Large intestine (tissue), 3 donors: ENCODE results near the gene POU2AF1. TPM values are rescaled to one million over a fixed set of nuclear protein-coding genes. Genes with fewer than 3 reads are reported as not detected.
"Not testable (repeated sequence)": the region's sequence is repeated elsewhere in the genome, so short reads cannot be mapped to it uniquely, and the experiment has no call there.

ENCODE experiments used
- DNase-seq, 2 donors: peaks; one replicate each; pipeline versions ENCODE4 v3.0.0 to v3.0.0-alpha.2; 2013
- H3K27ac ChIP-seq: one replicate; pipeline ENCODE4 v1.5.1; 2013; ENCODE audit warnings: low read length
- H3K27me3 ChIP-seq: 2 replicates; pipeline ENCODE4 v1.6.1; 2013; ENCODE audit warnings: low read length; ENCODE audit not compliant: control insufficient read depth, insufficient read depth
- H3K36me3 ChIP-seq: 2 replicates; pipeline ENCODE4 v1.6.1; 2013; ENCODE audit warnings: low read length; ENCODE audit not compliant: control insufficient read depth, insufficient read depth
- H3K4me1 ChIP-seq: one replicate; pipeline ENCODE4 v1.6.1; 2013; ENCODE audit warnings: low read length; ENCODE audit not compliant: control insufficient read depth, insufficient read depth
- H3K4me3 ChIP-seq: one replicate; pipeline ENCODE4 v1.5.1; 2013; ENCODE audit warnings: low read length
- H3K9me3 ChIP-seq: one replicate; pipeline ENCODE4 v1.6.1; 2013; ENCODE audit warnings: mild to moderate bottlenecking, low read depth, low read length, moderate library complexity; ENCODE audit not compliant: control insufficient read depth
- WGBS: methylation state at CpG from one replicate; pipeline ENCODE4 v1.1.5; 2013; ENCODE audit warnings: low lambda C conversion rate; ENCODE audit not compliant: insufficient coverage; 5-methylcytosine and 5-hydroxymethylcytosine counted together
- polyA plus RNA-seq: library from polyadenylated mRNA; unstranded; fragments of 120-200 nt; gene quantifications from one replicate; pipeline ENCODE4 v1.2.1, GENCODE V29; 2013

POU2AF1 gene
- polyA plus RNA-seq, 1 donor, result 1.2 TPM

GRCh38 chr11:111330234-111330893 is 48.7 kb downstream of the POU2AF1 start:
- H3K4me1 ChIP-seq, result peaks cover 19% of the 10 kb centered on the region

DNA sequence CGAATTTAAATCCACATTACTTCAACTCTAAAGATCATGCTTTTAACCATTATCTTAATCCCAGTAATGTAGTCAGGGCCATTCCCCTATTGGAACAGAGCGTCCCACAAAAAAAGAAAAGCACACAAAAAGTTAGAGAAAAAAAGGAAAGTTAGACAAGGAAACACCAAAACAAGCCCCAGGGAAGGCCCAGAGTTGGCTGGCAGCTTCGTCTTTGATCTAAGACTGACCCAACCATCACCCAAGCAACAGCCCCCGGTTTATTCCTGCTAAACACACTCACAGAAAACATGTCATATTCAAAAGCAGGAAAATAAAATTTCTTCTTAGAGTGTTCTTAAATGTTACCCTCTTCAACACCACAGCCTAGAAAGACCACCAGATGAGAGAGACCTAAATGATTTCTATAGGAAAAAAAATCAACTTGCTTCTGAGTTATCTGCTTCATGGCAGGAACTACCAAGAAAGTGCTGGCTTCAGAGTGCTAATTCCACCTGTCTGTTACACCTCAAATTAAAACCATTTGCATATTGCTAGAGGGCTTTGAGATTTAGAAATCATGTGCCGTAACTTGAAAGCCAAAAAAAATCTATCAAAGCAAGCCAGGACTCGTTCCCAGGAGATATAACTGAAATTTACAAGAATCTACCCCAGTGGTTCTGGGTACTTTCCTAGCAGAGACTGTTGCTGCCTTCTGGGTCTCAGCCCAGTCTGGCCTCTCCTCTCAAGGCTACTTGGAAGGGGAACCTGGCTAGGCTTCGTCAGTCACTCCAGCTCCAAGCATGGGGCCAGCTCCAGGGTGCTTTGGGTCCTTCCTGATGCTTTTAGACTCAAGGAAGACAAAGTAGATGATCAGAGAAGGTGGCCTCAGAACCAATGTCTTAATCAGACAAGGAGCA is 49.5 kb downstream of the POU2AF1 start:
- Histone ChIP-seq H3K4me3 (no peak overlapping the region), H3K9me3 (no peaks in the 10 kb centered on the region), H3K27ac (no peak overlapping the region), H3K4me1 (peaks cover 11% of the 10 kb centered on the region), H3K27me3 (no peaks in the 10 kb centered on the region), H3K36me3 (no peaks in the 10 kb centered on the region)
- no peak for DNase-seq
- 100% methylated on average over 2 of the region's 7 CpGs for WGBS

More at GRCh38 chr11:111330234-111330893, 48.7 kb downstream of the POU2AF1 start:
- no peaks in the 10 kb centered on the region for H3K27me3 ChIP-seq
- H3K27ac ChIP-seq, result no peak overlapping the region
- no peaks in the 10 kb centered on the region for H3K36me3 ChIP-seq
- H3K9me3 ChIP-seq, result no peaks in the 10 kb centered on the region
- no peak for DNase-seq
- no peak overlapping the region for H3K4me3 ChIP-seq
- no CpG with 5 or more reads among the region's 2 CpGs for WGBS

- WGBS, result no CpG with 5 or more reads among the region's 8 CpGs
- DNase-seq, result no peak
- no peak overlapping the region for H3K27ac ChIP-seq
- no peak overlapping the region for H3K4me3 ChIP-seq
- no peaks in the 10 kb centered on the region for H3K4me1 ChIP-seq
- no peaks in the 10 kb centered on the region for H3K9me3 ChIP-seq
- H3K36me3 ChIP-seq, result no peaks in the 10 kb centered on the region
- no peaks in the 10 kb centered on the region for H3K27me3 ChIP-seq
Observed at GRCh38 chr11:111327908-111328624, 51.0 kb downstream of the POU2AF1 start.

DNA sequence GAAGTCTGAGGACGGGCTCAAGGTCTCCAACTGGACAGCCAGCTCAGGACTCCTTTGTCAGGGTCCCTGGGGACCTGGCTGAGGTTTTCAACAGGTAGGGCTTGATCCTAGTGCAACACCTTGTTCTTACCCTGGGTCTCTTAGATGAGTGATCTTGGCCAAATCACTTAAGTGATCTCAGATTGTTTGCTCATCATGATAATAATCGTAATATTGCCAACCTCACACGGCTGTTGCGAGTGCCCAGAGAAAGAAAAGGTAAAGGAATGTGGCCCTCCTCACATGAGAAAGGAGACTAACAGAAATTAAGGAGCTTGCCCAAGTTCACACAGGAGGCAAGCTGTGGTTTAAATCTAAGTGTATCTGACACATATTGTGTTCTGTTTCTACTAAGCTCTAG is 52.3 kb downstream of the POU2AF1 start:
- WGBS, result no CpG with 5 or more reads among the region's 4 CpGs
- Histone ChIP-seq H3K4me1 (peaks cover under 1% of the 10 kb centered on the region), H3K27ac (no peak overlapping the region), H3K4me3 (no peak overlapping the region), H3K27me3 (no peaks in the 10 kb centered on the region), H3K36me3 (no peaks in the 10 kb centered on the region), H3K9me3 (no peaks in the 10 kb centered on the region)
- DNase-seq, result no peak

DNA sequence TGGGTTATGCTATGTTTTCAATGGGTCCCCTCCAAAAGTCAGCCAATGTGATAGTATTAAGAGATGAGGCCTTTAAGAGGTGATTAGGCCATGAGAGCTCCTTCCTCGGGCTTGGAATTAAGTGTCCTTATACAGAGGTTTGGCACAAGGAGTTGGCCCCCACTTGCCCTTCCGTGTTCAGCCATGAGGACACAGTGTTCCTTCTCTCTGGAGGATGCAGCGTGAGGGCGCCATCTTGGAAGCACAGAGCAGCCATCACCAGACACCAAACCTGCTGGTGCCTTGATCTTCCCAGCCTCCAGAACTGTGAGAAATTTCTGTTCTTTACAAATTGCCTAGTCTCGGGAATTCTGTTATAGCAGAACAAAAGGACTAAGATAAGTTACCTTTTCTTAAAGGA is 53.8 kb downstream of the POU2AF1 start:
- no peaks in the 10 kb centered on the region for H3K36me3 ChIP-seq
- no peak overlapping the region for H3K27ac ChIP-seq
- no peak for DNase-seq
- no peak overlapping the region for H3K4me3 ChIP-seq
- H3K27me3 ChIP-seq, result no peaks in the 10 kb centered on the region
- no peaks in the 10 kb centered on the region for H3K9me3 ChIP-seq
- WGBS, result no CpG with 5 or more reads among the region's 5 CpGs
- peaks cover 12% of the 10 kb centered on the region for H3K4me1 ChIP-seq

- 70% methylated on average over 2 of the region's 5 CpGs for WGBS
- H3K36me3 ChIP-seq, result no peaks in the 10 kb centered on the region
- no peaks in the 10 kb centered on the region for H3K9me3 ChIP-seq
- H3K4me1 ChIP-seq, result peaks cover 12% of the 10 kb centered on the region
- no peak overlapping the region for H3K4me3 ChIP-seq
- no peak for DNase-seq
- H3K27ac ChIP-seq, result no peak overlapping the region
- H3K27me3 ChIP-seq, result no peaks in the 10 kb centered on the region
Observed at GRCh38 chr11:111324277-111324720, 54.8 kb downstream of the POU2AF1 start.

DNA sequence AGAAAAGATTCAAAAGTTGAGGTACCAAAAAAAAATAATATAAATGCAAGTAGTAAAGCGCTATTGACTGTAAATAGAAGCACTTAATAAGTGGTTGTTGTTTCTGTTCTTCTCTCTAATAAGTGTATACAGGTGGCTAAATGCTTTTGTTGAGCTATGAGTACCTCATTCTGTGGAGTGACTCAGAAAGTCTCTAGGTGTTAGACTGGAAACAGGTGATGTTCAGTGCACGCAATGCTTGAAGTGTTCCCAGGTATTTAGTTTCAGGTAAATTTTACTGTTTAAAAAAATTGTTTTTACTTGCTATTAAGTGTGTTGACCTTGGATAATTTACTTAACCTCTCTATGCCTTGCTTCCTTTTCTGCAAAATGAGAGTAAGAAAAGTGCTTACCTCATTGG is 56.5 kb downstream of the POU2AF1 start:
- no peaks in the 10 kb centered on the region for H3K36me3 ChIP-seq

DNA sequence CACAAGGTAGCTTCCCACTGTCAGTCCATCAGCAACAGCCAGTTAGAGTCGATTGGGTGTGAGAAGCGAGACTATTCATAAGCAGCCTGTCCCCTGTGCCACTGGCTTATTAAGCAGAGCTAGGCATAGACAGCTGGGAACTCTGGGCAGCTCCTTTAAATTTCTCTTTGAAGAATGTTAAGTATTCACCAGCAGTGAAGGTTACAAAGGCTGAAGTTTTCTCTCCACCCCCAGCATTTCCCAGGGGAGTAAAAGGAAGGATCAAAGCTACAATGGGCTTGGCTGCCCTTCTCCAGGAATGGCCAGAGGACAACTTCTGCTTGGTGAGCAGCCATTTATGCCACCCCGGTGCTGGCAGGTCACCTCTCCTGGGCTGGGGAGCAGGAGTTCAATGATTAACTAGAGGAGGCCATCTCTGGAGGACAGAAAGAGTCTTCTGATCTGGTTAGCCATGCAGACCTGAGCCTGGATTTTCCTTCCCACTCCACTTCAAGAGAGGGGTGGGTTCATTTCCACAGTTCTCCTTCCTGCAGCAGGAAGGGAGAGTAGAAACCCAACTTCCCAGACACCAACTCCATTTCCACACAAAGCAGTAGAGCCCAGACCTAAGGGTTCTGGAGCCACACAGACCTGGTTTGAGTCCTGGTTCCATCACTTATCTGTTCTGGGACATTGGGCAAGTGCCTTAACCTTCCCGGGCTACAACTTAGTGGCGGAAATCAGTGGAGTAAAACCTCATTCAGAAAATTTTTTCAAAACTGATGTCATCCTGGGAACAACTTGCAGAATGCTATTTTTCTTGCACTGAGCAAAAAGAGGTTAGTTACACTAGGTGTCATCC is 58.1 kb downstream of the POU2AF1 start:
- H3K27me3 ChIP-seq, result no peaks in the 10 kb centered on the region
- no peak overlapping the region for H3K4me3 ChIP-seq
- peak overlapping the region; percentile 37 for H3K27ac ChIP-seq
- peaks cover 12% of the 10 kb centered on the region for H3K4me1 ChIP-seq
- H3K9me3 ChIP-seq, result no peaks in the 10 kb centered on the region
- peak in 1 of 2 donors; percentile 58 for DNase-seq
- 80% methylated on average over 1 of the region's 5 CpGs for WGBS
- no peaks in the 10 kb centered on the region for H3K36me3 ChIP-seq

More for the DNA sequence above, 56.5 kb downstream of the POU2AF1 start:
- Histone ChIP-seq H3K27ac (no peak overlapping the region), H3K9me3 (no peaks in the 10 kb centered on the region), H3K4me3 (no peak overlapping the region), H3K27me3 (no peaks in the 10 kb centered on the region), H3K4me1 (peaks cover 12% of the 10 kb centered on the region)
- DNase-seq, result no peak
- 100% methylated on average over 1 of the region's 2 CpGs for WGBS

- H3K27ac ChIP-seq, H3K36me3 ChIP-seq, H3K27me3 ChIP-seq, H3K9me3 ChIP-seq, H3K4me3 ChIP-seq, DNase-seq: not testable (repeated sequence)
- WGBS, result 100% methylated on average over 1 of the region's 6 CpGs
- H3K4me1 ChIP-seq, result peaks cover 12% of the 10 kb centered on the region
Observed at GRCh38 chr11:111320199-111320598, 58.9 kb downstream of the POU2AF1 start.
